WTC11 (cell line): ENCODE measurements around the gene TRIM47. TPM values are rescaled to one million over a fixed set of nuclear protein-coding genes. Genes with fewer than 3 reads are reported as not detected.

Experiments used
- ATAC-seq: fragments of 200-7000 bp; cut with Tn5 transposase; 2 replicates; pipeline ENCODE4 v1.10.0; 2021; ENCODE audit warnings: mild to moderate bottlenecking, moderate library complexity
- CTCF ChIA-PET: fragments of 300-600 bp; sonication (Branson Sonifier 250); formaldehyde crosslinking; loops from one replicate; lab custom pipeline; 2021; ENCODE audit warnings: antibody characterized with exemption; lab: Charles Lee
- POLR2A ChIA-PET: fragments of 350-600 bp; sonication (Branson Sonifier 250); formaldehyde crosslinking; loops from one replicate; lab custom pipeline; 2021; ENCODE audit warnings: antibody characterized with exemption; lab: Charles Lee
- DNase-seq: peaks from one replicate; pipeline ENCODE4 v3.0.0; 2021; ENCODE audit warnings: low spot score
- H3K27ac Mint-ChIP-seq: 2 replicates; pipeline ENCODE4 v1.8.0; 2021; ENCODE audit warnings: mixed read lengths
- H3K27me3 Mint-ChIP-seq: 2 replicates; pipeline ENCODE4 v1.8.0; 2021; ENCODE audit warnings: low read depth, mild to moderate bottlenecking, moderate library complexity, mixed read lengths
- H3K36me3 Mint-ChIP-seq: 2 replicates; pipeline ENCODE4 v1.8.0; 2021; ENCODE audit warnings: mixed read lengths
- H3K4me1 Mint-ChIP-seq: 2 replicates; pipeline ENCODE4 v1.8.0; 2022; ENCODE audit warnings: mixed read lengths
- H3K4me3 Mint-ChIP-seq: 2 replicates; pipeline ENCODE4 v1.8.0; 2021; ENCODE audit warnings: mild to moderate bottlenecking, moderate library complexity, mixed read lengths
- H3K9me3 Mint-ChIP-seq: 2 replicates; pipeline ENCODE4 v1.8.0; 2021; ENCODE audit warnings: mixed read lengths
- ELF4 ChIP-seq: sonication (generic); formaldehyde crosslinking; IDR thresholded peaks from 2 replicates; pipeline ENCODE4 v1.8.1; 2022; ENCODE audit warnings: low read depth, mild to moderate bottlenecking, moderate library complexity, missing genetic modification reagents
- FOXP1 ChIP-seq: sonication (generic); formaldehyde crosslinking; IDR thresholded peaks from 2 replicates; pipeline ENCODE4 v1.8.0; 2022; ENCODE audit warnings: missing genetic modification reagents, mild to moderate bottlenecking, moderate library complexity, borderline replicate concordance
- GRHL2 ChIP-seq: fragments of 250-450 bp; sonication (Bioruptor Pico); IDR thresholded peaks from 2 replicates; pipeline ENCODE4 v1.8.0; 2022; ENCODE audit warnings: mild to moderate bottlenecking, moderate library complexity; ENCODE audit not compliant: insufficient replicate concordance, severe bottlenecking
- JUN ChIP-seq: sonication (generic); formaldehyde crosslinking; IDR thresholded peaks from 2 replicates; pipeline ENCODE4 v1.8.0; 2023; ENCODE audit warnings: mild to moderate bottlenecking, missing genetic modification reagents
- NFE2L1 ChIP-seq: sonication (generic); formaldehyde crosslinking; IDR thresholded peaks from 2 replicates; pipeline ENCODE4 v1.8.1; 2023; ENCODE audit warnings: missing genetic modification reagents
- NFYB ChIP-seq: sonication (generic); formaldehyde crosslinking; conservative IDR thresholded peaks from 2 replicates; pipeline ENCODE4 v1.8.0; 2022; ENCODE audit warnings: low read depth, missing genetic modification reagents
- NR1H2 ChIP-seq: sonication (generic); formaldehyde crosslinking; IDR thresholded peaks from 2 replicates; pipeline ENCODE4 v1.9.0; 2021; ENCODE audit warnings: mild to moderate bottlenecking, moderate library complexity, missing genetic modification reagents
- OVOL2 ChIP-seq: fragments of 250-450 bp; sonication (Bioruptor Pico); IDR thresholded peaks from 2 replicates; pipeline ENCODE4 v1.9.0; 2021; ENCODE audit warnings: mild to moderate bottlenecking, borderline replicate concordance
- RORB ChIP-seq: fragments of 250-450 bp; sonication (Bioruptor Pico); IDR thresholded peaks from 2 replicates; pipeline ENCODE4 v1.9.0; 2021; ENCODE audit warnings: mild to moderate bottlenecking
- ZNF396 ChIP-seq: fragments of 250-450 bp; sonication (Bioruptor Pico); IDR thresholded peaks from 2 replicates; pipeline ENCODE4 v1.8.0; 2021; ENCODE audit warnings: mild to moderate bottlenecking, moderate library complexity, borderline replicate concordance
- total RNA-seq: library from RNA; stranded (reverse); gene quantifications from 3 replicates; pipeline ENCODE4 v1.2.3, GENCODE V29; 2021
- TF ChIP-seq, protein P1 (sequence below): fragments of 250-450 bp; sonication (Bioruptor Pico); IDR thresholded peaks from 2 replicates; pipeline ENCODE4 v2.1.2; 2022; ENCODE audit warnings: mild to moderate bottlenecking, moderate library complexity
- TF ChIP-seq, protein P2 (sequence below): sonication (generic); formaldehyde crosslinking; IDR thresholded peaks from 2 replicates; pipeline ENCODE4 v1.8.1; 2022; ENCODE audit warnings: mild to moderate bottlenecking, moderate library complexity, missing genetic modification reagents
- TF ChIP-seq, protein P3 (sequence below): sonication (generic); formaldehyde crosslinking; IDR thresholded peaks from 2 replicates; pipeline ENCODE4 v1.8.0; 2022; ENCODE audit warnings: missing genetic modification reagents
- TF ChIP-seq, protein P4 (sequence below): sonication (generic); formaldehyde crosslinking; IDR thresholded peaks from 2 replicates; pipeline ENCODE4 v1.8.0; 2023; ENCODE audit warnings: missing genetic modification reagents, mild to moderate bottlenecking, borderline replicate concordance
- TF ChIP-seq, protein P5 (sequence below): sonication (generic); formaldehyde crosslinking; IDR thresholded peaks from 2 replicates; pipeline ENCODE4 v1.8.1; 2022; ENCODE audit warnings: missing genetic modification reagents, borderline replicate concordance
- TF ChIP-seq, protein P6 (sequence below): sonication (generic); formaldehyde crosslinking; IDR thresholded peaks from 2 replicates; pipeline ENCODE4 v1.8.1; 2022; ENCODE audit warnings: low read depth, mild to moderate bottlenecking, moderate library complexity, missing genetic modification reagents, borderline replicate concordance

Gene TRIM47
- total RNA-seq, 1 experiment from 2014 or later: 10.0 TPM

DNA sequence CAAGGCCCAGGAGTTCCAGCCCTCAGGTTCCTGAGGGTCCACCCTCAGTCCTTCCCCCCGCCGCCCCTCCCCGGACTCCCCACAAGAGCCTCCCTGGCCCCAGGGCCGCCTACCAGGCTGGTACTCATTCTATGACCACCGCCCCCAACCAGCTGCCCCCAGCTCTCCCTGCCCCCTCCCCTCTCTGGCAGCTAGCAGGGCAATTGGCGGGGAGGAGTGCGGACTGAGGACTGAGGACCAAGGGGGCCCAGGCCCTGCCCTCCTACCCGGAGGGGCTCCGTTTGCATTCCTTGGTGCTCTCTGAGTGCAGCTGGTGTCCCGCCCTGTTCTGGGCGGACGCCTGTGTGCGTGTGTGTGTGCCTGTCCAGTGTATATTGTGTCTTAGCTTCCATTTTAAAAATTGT lies 53.2 kb downstream of the TRIM47 start:
- DNase-seq: no peak
- H3K9me3 Mint-ChIP-seq: no peaks in the 10 kb centered on the region
- no peaks in the 10 kb centered on the region for H3K27me3 Mint-ChIP-seq
- peaks cover 20% of the 10 kb centered on the region; the same call in 1 of the 2 replicates for H3K36me3 Mint-ChIP-seq
- POLR2A ChIA-PET: no interaction called here
- CTCF ChIA-PET: interaction anchor here (0.7 to 3.9 kb wide), 4 partner anchors 30 to 357 kb away, joined by 3 to 27 read pairs (median 16); partner anchors contain the start of genes GALK1 and WBP2
- peaks cover 12% of the 10 kb centered on the region for H3K4me1 Mint-ChIP-seq
- no peak for ATAC-seq
- TF ChIP-seq, protein P1, sequence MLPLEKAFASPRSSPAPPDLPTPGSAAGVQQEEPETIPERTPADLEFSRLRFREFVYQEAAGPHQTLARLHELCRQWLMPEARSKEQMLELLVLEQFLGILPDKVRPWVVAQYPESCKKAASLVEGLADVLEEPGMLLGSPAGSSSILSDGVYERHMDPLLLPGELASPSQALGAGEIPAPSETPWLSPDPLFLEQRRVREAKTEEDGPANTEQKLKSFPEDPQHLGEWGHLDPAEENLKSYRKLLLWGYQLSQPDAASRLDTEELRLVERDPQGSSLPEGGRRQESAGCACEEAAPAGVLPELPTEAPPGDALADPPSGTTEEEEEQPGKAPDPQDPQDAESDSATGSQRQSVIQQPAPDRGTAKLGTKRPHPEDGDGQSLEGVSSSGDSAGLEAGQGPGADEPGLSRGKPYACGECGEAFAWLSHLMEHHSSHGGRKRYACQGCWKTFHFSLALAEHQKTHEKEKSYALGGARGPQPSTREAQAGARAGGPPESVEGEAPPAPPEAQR (CRISPR knock-in tag): no peak
- TF ChIP-seq, protein P2, sequence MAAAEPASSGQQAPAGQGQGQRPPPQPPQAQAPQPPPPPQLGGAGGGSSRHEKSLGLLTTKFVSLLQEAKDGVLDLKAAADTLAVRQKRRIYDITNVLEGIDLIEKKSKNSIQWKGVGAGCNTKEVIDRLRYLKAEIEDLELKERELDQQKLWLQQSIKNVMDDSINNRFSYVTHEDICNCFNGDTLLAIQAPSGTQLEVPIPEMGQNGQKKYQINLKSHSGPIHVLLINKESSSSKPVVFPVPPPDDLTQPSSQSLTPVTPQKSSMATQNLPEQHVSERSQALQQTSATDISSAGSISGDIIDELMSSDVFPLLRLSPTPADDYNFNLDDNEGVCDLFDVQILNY (CRISPR knock-in tag): no peak
- TF ChIP-seq ELF4 (CRISPR knock-in tag): no peak
- TF ChIP-seq FOXP1 (CRISPR knock-in tag): no peak
- TF ChIP-seq, protein P3, sequence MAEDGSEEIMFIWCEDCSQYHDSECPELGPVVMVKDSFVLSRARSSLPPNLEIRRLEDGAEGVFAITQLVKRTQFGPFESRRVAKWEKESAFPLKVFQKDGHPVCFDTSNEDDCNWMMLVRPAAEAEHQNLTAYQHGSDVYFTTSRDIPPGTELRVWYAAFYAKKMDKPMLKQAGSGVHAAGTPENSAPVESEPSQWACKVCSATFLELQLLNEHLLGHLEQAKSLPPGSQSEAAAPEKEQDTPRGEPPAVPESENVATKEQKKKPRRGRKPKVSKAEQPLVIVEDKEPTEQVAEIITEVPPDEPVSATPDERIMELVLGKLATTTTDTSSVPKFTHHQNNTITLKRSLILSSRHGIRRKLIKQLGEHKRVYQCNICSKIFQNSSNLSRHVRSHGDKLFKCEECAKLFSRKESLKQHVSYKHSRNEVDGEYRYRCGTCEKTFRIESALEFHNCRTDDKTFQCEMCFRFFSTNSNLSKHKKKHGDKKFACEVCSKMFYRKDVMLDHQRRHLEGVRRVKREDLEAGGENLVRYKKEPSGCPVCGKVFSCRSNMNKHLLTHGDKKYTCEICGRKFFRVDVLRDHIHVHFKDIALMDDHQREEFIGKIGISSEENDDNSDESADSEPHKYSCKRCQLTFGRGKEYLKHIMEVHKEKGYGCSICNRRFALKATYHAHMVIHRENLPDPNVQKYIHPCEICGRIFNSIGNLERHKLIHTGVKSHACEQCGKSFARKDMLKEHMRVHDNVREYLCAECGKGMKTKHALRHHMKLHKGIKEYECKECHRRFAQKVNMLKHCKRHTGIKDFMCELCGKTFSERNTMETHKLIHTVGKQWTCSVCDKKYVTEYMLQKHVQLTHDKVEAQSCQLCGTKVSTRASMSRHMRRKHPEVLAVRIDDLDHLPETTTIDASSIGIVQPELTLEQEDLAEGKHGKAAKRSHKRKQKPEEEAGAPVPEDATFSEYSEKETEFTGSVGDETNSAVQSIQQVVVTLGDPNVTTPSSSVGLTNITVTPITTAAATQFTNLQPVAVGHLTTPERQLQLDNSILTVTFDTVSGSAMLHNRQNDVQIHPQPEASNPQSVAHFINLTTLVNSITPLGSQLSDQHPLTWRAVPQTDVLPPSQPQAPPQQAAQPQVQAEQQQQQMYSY: no peak
- no peak for TF ChIP-seq ZNF396 (CRISPR knock-in tag)
- TF ChIP-seq RORB (CRISPR knock-in tag): no peak
- no peak for TF ChIP-seq JUN (CRISPR knock-in tag)
- TF ChIP-seq, protein P4, sequence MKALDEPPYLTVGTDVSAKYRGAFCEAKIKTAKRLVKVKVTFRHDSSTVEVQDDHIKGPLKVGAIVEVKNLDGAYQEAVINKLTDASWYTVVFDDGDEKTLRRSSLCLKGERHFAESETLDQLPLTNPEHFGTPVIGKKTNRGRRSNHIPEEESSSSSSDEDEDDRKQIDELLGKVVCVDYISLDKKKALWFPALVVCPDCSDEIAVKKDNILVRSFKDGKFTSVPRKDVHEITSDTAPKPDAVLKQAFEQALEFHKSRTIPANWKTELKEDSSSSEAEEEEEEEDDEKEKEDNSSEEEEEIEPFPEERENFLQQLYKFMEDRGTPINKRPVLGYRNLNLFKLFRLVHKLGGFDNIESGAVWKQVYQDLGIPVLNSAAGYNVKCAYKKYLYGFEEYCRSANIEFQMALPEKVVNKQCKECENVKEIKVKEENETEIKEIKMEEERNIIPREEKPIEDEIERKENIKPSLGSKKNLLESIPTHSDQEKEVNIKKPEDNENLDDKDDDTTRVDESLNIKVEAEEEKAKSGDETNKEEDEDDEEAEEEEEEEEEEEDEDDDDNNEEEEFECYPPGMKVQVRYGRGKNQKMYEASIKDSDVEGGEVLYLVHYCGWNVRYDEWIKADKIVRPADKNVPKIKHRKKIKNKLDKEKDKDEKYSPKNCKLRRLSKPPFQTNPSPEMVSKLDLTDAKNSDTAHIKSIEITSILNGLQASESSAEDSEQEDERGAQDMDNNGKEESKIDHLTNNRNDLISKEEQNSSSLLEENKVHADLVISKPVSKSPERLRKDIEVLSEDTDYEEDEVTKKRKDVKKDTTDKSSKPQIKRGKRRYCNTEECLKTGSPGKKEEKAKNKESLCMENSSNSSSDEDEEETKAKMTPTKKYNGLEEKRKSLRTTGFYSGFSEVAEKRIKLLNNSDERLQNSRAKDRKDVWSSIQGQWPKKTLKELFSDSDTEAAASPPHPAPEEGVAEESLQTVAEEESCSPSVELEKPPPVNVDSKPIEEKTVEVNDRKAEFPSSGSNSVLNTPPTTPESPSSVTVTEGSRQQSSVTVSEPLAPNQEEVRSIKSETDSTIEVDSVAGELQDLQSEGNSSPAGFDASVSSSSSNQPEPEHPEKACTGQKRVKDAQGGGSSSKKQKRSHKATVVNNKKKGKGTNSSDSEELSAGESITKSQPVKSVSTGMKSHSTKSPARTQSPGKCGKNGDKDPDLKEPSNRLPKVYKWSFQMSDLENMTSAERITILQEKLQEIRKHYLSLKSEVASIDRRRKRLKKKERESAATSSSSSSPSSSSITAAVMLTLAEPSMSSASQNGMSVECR: no peak
- TF ChIP-seq, protein P5, sequence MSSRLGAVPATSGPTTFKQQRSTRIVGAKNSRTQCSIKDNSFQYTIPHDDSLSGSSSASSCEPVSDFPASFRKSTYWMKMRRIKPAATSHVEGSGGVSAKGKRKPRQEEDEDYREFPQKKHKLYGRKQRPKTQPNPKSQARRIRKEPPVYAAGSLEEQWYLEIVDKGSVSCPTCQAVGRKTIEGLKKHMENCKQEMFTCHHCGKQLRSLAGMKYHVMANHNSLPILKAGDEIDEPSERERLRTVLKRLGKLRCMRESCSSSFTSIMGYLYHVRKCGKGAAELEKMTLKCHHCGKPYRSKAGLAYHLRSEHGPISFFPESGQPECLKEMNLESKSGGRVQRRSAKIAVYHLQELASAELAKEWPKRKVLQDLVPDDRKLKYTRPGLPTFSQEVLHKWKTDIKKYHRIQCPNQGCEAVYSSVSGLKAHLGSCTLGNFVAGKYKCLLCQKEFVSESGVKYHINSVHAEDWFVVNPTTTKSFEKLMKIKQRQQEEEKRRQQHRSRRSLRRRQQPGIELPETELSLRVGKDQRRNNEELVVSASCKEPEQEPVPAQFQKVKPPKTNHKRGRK (CRISPR knock-in tag): no peak
- TF ChIP-seq, protein P6, sequence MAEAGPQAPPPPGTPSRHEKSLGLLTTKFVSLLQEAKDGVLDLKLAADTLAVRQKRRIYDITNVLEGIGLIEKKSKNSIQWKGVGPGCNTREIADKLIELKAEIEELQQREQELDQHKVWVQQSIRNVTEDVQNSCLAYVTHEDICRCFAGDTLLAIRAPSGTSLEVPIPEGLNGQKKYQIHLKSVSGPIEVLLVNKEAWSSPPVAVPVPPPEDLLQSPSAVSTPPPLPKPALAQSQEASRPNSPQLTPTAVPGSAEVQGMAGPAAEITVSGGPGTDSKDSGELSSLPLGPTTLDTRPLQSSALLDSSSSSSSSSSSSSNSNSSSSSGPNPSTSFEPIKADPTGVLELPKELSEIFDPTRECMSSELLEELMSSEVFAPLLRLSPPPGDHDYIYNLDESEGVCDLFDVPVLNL: no peak
- no peak for TF ChIP-seq GRHL2 (CRISPR knock-in tag)
- TF ChIP-seq NFE2L1 (CRISPR knock-in tag): no peak
- no peak for TF ChIP-seq NFYB
- no peak for TF ChIP-seq OVOL2
- TF ChIP-seq NR1H2 (CRISPR knock-in tag): no peak
- H3K4me3 Mint-ChIP-seq: no peak overlapping the region
- no peak overlapping the region for H3K27ac Mint-ChIP-seq
